ENCODE measurements around the gene MPV17L. TPM values are rescaled to one million over a fixed set of nuclear protein-coding genes. Genes with fewer than 3 reads are reported as not detected.
"Not testable (repeated sequence)": the region's sequence is repeated elsewhere in the genome, so short reads cannot be mapped to it uniquely, and the experiment has no call there.

MPV17L gene
- total RNA-seq, 3 donors from 2014 or later = 12.1 to 41.4 (median 19.5) TPM

DNA sequence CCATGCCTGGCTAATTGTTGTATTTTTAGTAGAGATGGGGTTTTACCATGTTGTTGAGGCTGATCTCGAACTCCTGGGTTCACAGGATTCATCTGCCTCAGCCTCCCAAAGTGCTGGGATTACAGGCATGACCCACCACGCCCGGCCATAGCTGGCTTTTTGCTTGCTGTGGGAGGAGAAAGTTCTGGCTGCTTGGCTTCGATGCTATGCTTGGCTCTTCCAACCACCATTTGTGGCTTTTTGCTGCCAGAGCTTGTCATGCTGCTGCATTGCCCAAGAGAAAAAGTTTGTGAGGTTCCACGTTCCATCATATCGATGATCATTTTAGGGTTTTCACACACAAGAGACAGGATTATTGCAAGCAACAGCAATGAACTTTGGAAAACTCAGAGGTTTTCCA lies 55.1 kb downstream of the MPV17L start:
- DNase-seq (ENCODE audit: low spot score in 2 of 2) = no peak
- no peak for TF ChIP-seq POLR2AphosphoS5 (IDR thresholded peaks at IDR 0.05)
- no peak for TF ChIP-seq POLR2A (IDR thresholded peaks at IDR 0.05)
- TF ChIP-seq, protein P1, sequence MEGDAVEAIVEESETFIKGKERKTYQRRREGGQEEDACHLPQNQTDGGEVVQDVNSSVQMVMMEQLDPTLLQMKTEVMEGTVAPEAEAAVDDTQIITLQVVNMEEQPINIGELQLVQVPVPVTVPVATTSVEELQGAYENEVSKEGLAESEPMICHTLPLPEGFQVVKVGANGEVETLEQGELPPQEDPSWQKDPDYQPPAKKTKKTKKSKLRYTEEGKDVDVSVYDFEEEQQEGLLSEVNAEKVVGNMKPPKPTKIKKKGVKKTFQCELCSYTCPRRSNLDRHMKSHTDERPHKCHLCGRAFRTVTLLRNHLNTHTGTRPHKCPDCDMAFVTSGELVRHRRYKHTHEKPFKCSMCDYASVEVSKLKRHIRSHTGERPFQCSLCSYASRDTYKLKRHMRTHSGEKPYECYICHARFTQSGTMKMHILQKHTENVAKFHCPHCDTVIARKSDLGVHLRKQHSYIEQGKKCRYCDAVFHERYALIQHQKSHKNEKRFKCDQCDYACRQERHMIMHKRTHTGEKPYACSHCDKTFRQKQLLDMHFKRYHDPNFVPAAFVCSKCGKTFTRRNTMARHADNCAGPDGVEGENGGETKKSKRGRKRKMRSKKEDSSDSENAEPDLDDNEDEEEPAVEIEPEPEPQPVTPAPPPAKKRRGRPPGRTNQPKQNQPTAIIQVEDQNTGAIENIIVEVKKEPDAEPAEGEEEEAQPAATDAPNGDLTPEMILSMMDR (IDR thresholded peaks at IDR 0.05) = no peak
- no peaks in the 10 kb centered on the region for H3K36me3 ChIP-seq
- intact Hi-C loops (cut with DNase I; ENCODE audit: low total_unique reads) = no loop called here
- peaks cover 0 to 2% of the 10 kb centered on the region in 2 donors for H3K9me3 ChIP-seq
- H3K4me1 ChIP-seq = no peaks in the 10 kb centered on the region
- no peaks in the 10 kb centered on the region for H3K27me3 ChIP-seq
- no peak overlapping the region for H3K4me3 ChIP-seq
- no peak overlapping the region for H3K27ac ChIP-seq

DNA sequence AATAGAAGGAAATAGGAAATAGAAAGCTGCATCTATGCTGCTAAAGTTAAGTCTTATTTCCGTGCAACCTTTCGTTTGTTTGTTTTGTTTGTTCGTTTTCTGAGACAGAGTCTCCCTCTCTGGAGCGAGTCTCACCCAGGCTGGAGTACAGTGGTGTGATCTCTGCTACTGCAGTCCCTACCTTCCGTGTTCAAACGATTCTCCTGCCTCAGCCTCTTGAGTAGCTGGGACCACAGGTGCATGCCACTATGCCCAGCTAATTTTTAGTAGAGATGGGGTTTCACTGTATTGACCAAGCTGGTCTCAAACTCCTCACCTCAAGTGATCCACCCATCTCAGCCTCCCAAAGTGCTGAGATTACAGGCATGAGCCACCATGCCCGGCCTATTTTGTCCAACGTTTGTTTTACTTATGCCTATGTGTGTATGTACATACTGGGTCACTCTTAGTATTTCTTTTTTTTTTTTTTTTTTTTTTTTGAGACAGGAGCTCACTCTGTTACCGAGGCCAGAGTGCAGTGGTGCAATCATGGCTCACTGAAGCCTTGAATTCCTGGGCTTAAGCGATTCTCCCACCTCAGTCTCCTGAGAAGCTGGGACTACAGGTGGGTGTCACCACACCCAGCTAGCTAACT lies 55.7 kb downstream of the MPV17L start:
- TF ChIP-seq, protein P1 (IDR thresholded peaks at IDR 0.05) = no peak
- no peak for TF ChIP-seq POLR2AphosphoS5 (IDR thresholded peaks at IDR 0.05)
- no peaks in the 10 kb centered on the region for H3K4me1 ChIP-seq
- no peak overlapping the region for H3K4me3 ChIP-seq
- no peaks in the 10 kb centered on the region for H3K9me3 ChIP-seq
- DNase-seq (ENCODE audit: low spot score in 2 of 2) = no peak
- no peaks in the 10 kb centered on the region for H3K36me3 ChIP-seq
- intact Hi-C loops (cut with DNase I; ENCODE audit: low total_unique reads) = no loop called here
- no peaks in the 10 kb centered on the region for H3K27me3 ChIP-seq
- no peak overlapping the region for H3K27ac ChIP-seq

DNA sequence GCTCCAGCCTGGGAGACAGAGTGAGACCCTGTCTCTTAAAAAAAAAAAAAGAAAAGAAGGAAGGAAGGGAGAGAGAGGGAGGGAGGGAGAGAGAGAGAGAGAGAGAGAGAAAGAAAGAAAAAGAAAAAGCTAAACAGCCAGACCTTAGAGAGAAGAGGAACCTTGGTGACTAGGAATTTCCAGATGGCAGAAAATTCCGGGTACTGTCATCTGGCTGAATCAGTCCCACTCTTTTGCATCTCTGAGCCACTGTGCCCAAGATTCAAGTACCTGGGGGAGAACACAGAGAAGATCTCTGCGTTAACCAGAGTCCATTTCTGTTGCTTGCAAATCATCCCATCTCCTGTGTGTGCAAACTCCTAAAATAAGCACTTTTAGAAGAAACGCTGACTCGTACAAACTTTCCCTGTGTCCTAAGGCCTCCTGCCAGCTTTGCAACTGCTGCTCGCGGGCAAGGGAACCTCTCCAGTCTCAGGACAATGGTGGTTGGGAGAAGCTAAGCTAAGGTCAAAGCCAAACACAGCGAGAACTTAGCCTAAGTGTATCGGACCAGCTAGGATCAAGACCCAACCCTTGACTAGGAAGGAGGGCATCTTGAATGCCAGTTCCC lies 56.8 kb downstream of the MPV17L start:
- H3K9me3 ChIP-seq = no peaks in the 10 kb centered on the region
- H3K4me3 ChIP-seq = no peak overlapping the region
- H3K36me3 ChIP-seq = no peaks in the 10 kb centered on the region
- H3K27me3 ChIP-seq = no peaks in the 10 kb centered on the region
- intact Hi-C loops (cut with DNase I; ENCODE audit: low total_unique reads) = no loop called here
- TF ChIP-seq POLR2A (IDR thresholded peaks at IDR 0.05) = no peak
- TF ChIP-seq, protein P1 (IDR thresholded peaks at IDR 0.05) = no peak
- no peak for TF ChIP-seq POLR2AphosphoS5 (IDR thresholded peaks at IDR 0.05)
- DNase-seq (ENCODE audit: low spot score in 2 of 2) = no peak
- H3K4me1 ChIP-seq = no peaks in the 10 kb centered on the region
- no peak overlapping the region for H3K27ac ChIP-seq

DNA sequence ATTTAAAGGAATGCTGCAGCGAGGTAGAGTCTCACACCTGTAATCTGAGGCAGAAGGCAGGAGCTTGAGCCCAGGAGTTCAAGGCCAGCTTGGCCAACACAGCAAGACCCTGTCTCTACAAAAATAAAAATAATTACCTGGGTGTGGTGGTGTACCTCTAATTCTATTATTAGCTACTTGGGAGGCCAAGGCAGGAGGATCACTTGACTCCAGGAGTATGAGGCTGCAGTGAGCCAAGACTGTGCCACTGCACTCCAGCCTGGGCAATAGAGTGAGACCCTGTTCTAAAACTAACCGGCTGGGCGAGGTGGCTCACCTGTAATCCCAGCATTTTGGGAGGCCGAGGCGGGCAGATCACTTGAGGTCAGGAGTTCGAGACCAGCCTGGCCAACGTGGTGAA lies 57.7 kb downstream of the MPV17L start:
- DNase-seq (ENCODE audit: low spot score in 2 of 2); H3K9me3 ChIP-seq; H3K4me3 ChIP-seq; H3K36me3 ChIP-seq; H3K27me3 ChIP-seq; H3K4me1 ChIP-seq; H3K27ac ChIP-seq; intact Hi-C loops (cut with DNase I; ENCODE audit: low total_unique reads): not testable (repeated sequence)

DNA sequence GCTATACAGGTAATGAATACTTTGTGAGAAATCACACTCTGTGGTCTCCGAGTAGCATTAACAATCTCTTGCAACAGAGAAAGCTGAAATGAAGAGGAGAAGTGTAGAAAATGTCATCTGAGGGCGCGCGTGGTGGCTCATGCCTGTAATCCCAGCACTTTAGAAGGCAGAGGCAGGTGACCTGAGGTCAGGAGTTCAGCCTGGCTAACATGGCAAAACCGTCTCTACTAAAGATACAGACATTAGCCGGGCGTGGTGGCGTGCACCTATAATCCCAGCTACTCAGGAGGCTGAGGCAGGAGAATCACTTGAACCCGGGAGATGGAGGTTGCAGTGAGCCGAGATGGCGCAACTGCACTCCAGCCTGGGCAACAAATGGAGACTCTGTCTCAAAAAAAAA lies 59.4 kb downstream of the MPV17L start:
- DNase-seq (ENCODE audit: low spot score in 2 of 2); H3K27me3 ChIP-seq; intact Hi-C loops (cut with DNase I; ENCODE audit: low total_unique reads); H3K36me3 ChIP-seq; H3K4me3 ChIP-seq; H3K27ac ChIP-seq; H3K4me1 ChIP-seq; H3K9me3 ChIP-seq: not testable (repeated sequence)

DNA sequence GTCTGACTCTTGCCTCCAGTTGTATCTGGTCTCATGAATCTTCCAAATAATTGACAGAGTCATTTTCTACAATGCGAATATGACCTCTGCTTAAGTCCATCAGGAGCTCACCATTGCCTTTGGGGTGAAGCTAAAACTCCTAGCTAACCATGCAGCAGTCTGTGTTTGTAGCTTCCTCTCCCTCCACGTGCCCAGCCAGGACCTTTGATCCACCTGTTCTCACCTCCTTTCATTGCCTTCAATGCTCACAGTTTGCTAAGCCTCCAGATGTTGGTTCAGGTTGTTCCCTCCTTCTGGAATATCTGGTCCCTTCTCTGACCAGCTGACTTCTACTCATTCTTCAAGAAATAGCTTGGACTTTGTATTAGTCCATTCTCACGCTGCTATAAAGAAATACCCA lies 61.8 kb downstream of the MPV17L start:
- no peak for TF ChIP-seq POLR2AphosphoS5 (IDR thresholded peaks at IDR 0.05)
- TF ChIP-seq, protein P1 (IDR thresholded peaks at IDR 0.05) = no peak
- no peak for TF ChIP-seq POLR2A (IDR thresholded peaks at IDR 0.05)
- no peaks in the 10 kb centered on the region for H3K36me3 ChIP-seq
- no peak for DNase-seq (ENCODE audit: low spot score in 2 of 2)
- H3K4me3 ChIP-seq = no peak overlapping the region
- no peaks in the 10 kb centered on the region for H3K4me1 ChIP-seq
- no peak overlapping the region for H3K27ac ChIP-seq
- intact Hi-C loops (cut with DNase I; ENCODE audit: low total_unique reads) = no loop called here
- H3K27me3 ChIP-seq = no peaks in the 10 kb centered on the region
- no peaks in the 10 kb centered on the region for H3K9me3 ChIP-seq
